Measurements from ENCODE around the gene RPL21.

GRCh38 chr13:27281420-27281819 is 30.1 kb downstream of the RPL21 start:
- TF ChIP-seq CTCF (IDR thresholded peaks at IDR 0.05; ENCODE audit: low read depth, low read length) (no peak), POLR2A (IDR thresholded peaks at IDR 0.05; ENCODE audit: extremely low read depth, insufficient read length) (no peak)

All from NB4 (cell line).